Measurements from ENCODE around the gene CERS6. TPM values are rescaled to one million over a fixed set of nuclear protein-coding genes. Genes with fewer than 3 reads are reported as not detected.

Gene CERS6
- total RNA-seq, 1 experiment from 2014 or later = 45.9 TPM

GRCh38 chr2:168436840-168437239, 19.2 kb upstream of the CERS6 start:
- no peak for TF ChIP-seq CTCF (IDR thresholded peaks at IDR 0.05; ENCODE audit: unreplicated experiment)
- H3K27ac Mint-ChIP-seq (ENCODE audit: unreplicated experiment) = no peak overlapping the region
- peaks cover 13% of the 10 kb centered on the region for H3K4me1 Mint-ChIP-seq (ENCODE audit: low read depth, unreplicated experiment)
- no peaks in the 10 kb centered on the region for H3K9me3 Mint-ChIP-seq (ENCODE audit: low read depth, unreplicated experiment)
- BruUV-seq (replicated peaks) = no TSS peak
- CTCF ChIA-PET = no interaction called here
- intact Hi-C loops (cut with micrococcal nuclease; ENCODE audit: unreplicated experiment) = no loop called here
- no peaks in the 10 kb centered on the region for H3K27me3 Mint-ChIP-seq (ENCODE audit: unreplicated experiment)
- no peak overlapping the region for H3K4me3 Mint-ChIP-seq (ENCODE audit: low read depth, unreplicated experiment)
- DNase-seq = no peak
- peaks cover 5% of the 10 kb centered on the region for H3K36me3 Mint-ChIP-seq (ENCODE audit: insufficient read depth, unreplicated experiment)

- intact Hi-C loops (cut with micrococcal nuclease; ENCODE audit: unreplicated experiment) = no loop called here
- BruUV-seq (replicated peaks) = no TSS peak
- H3K4me1 Mint-ChIP-seq (ENCODE audit: low read depth, unreplicated experiment) = peaks cover 13% of the 10 kb centered on the region
- H3K36me3 Mint-ChIP-seq (ENCODE audit: insufficient read depth, unreplicated experiment) = peaks cover 5% of the 10 kb centered on the region
- CTCF ChIA-PET = no interaction called here
- no peaks in the 10 kb centered on the region for H3K9me3 Mint-ChIP-seq (ENCODE audit: low read depth, unreplicated experiment)
- no peak for DNase-seq
- no peak overlapping the region for H3K4me3 Mint-ChIP-seq (ENCODE audit: low read depth, unreplicated experiment)
- TF ChIP-seq CTCF (IDR thresholded peaks at IDR 0.05; ENCODE audit: unreplicated experiment) = no peak
- no peak overlapping the region for H3K27ac Mint-ChIP-seq (ENCODE audit: unreplicated experiment)
- no peaks in the 10 kb centered on the region for H3K27me3 Mint-ChIP-seq (ENCODE audit: unreplicated experiment)
These were observed 17.5 kb upstream of the CERS6 start for GRCh38 chr2:168438553-168438952.

DNA sequence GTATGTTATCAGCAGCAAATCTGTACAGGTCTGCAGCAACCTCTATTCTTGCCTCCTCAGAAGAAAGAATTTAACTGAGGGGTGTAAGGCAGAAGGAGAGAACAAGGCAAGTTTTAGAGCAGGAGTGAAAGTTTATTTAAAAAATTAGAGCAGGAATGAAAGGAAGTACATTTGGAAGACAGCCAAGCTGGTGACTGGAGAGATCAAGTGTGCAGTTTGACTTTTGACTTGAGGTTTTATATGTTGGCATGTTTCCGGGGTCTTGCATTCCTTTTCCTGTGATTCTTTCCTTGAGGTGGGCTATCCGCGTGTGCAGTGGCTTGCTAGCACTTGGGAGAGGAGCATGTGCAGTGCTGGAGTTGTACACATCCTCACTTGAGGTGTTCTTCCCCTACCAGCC, 16.5 kb upstream of the CERS6 start:
- H3K27ac Mint-ChIP-seq (ENCODE audit: unreplicated experiment) = no peak overlapping the region
- H3K36me3 Mint-ChIP-seq (ENCODE audit: insufficient read depth, unreplicated experiment) = no peaks in the 10 kb centered on the region
- no peak for DNase-seq
- intact Hi-C loops (cut with micrococcal nuclease; ENCODE audit: unreplicated experiment) = no loop called here
- peaks cover 13% of the 10 kb centered on the region for H3K4me1 Mint-ChIP-seq (ENCODE audit: low read depth, unreplicated experiment)
- no TSS peak for BruUV-seq (replicated peaks)
- no peak overlapping the region for H3K4me3 Mint-ChIP-seq (ENCODE audit: low read depth, unreplicated experiment)
- H3K9me3 Mint-ChIP-seq (ENCODE audit: low read depth, unreplicated experiment) = peaks cover 4% of the 10 kb centered on the region
- CTCF ChIA-PET = no interaction called here
- H3K27me3 Mint-ChIP-seq (ENCODE audit: unreplicated experiment) = no peaks in the 10 kb centered on the region
- no peak for TF ChIP-seq CTCF (IDR thresholded peaks at IDR 0.05; ENCODE audit: unreplicated experiment)

- Mint-ChIP-seq H3K9me3 (ENCODE audit: low read depth, unreplicated experiment) (peaks cover 4% of the 10 kb centered on the region), H3K4me3 (ENCODE audit: low read depth, unreplicated experiment) (no peak overlapping the region), H3K27ac (ENCODE audit: unreplicated experiment) (no peak overlapping the region), H3K27me3 (ENCODE audit: unreplicated experiment) (no peaks in the 10 kb centered on the region), H3K36me3 (ENCODE audit: insufficient read depth, unreplicated experiment) (no peaks in the 10 kb centered on the region), H3K4me1 (ENCODE audit: low read depth, unreplicated experiment) (peaks cover 13% of the 10 kb centered on the region)
- no peak for DNase-seq
- TF ChIP-seq CTCF (IDR thresholded peaks at IDR 0.05; ENCODE audit: unreplicated experiment) = no peak
- CTCF ChIA-PET = interaction anchor here (0.6 kb wide), 1 partner anchor 155 kb away, joined by 5 read pairs; no protein-coding TSS in a partner anchor
- intact Hi-C loops (cut with micrococcal nuclease; ENCODE audit: unreplicated experiment) = no loop called here
- BruUV-seq (replicated peaks) = no TSS peak
These were observed 14.7 kb upstream of the CERS6 start for GRCh38 chr2:168441214-168441872.
